GM12801 (cell line): ENCODE results near the gene MCFD2.

Source experiments
- TF ChIP-seq, protein P1 (sequence below): IDR thresholded peaks from one replicate; pipeline ENCODE4 v1.5.1; 2011; ENCODE audit warnings: control low read depth; ENCODE audit not compliant: insufficient read length; ENCODE audit errors: extremely low read depth

MCFD2 gene

DNA sequence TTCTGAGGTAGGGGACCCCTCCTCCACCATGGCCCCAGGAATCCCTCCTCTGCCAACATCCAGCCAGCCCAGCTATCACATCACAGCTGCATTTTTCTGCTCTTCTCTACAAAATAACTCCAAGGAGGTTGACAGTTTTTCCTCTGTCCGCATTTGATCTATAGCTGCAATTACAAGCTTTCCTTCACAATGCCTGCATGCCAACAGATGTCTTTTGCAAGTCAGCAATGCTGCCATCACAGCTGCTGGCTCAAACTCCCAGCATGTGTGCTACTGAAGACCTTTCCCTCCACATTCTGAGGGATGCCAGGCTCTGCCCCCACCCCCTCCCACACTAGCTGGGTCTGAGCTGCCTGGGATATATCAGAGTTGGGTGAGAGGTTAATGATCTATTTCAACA, 51.7 kb downstream of the MCFD2 start:
- TF ChIP-seq, protein P1, sequence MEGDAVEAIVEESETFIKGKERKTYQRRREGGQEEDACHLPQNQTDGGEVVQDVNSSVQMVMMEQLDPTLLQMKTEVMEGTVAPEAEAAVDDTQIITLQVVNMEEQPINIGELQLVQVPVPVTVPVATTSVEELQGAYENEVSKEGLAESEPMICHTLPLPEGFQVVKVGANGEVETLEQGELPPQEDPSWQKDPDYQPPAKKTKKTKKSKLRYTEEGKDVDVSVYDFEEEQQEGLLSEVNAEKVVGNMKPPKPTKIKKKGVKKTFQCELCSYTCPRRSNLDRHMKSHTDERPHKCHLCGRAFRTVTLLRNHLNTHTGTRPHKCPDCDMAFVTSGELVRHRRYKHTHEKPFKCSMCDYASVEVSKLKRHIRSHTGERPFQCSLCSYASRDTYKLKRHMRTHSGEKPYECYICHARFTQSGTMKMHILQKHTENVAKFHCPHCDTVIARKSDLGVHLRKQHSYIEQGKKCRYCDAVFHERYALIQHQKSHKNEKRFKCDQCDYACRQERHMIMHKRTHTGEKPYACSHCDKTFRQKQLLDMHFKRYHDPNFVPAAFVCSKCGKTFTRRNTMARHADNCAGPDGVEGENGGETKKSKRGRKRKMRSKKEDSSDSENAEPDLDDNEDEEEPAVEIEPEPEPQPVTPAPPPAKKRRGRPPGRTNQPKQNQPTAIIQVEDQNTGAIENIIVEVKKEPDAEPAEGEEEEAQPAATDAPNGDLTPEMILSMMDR, result no peak

DNA sequence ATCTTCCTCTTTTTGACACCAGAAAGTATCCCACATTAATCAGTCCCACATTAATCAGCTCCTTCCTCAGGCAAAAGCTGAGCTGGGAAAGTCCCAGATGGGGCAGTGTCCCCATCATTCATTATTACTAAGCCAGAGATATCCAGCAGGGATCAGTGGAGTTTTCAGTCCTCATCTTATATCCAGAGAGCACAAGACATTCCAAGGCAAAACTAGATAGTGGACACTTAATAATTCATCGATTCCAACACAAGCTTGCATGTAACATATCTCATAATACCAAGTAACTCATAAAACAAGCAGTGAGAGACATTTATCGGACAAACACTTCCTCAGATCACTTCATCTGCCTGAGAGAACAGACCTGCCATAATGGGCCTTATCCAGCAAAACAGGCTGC, 53.1 kb downstream of the MCFD2 start:
- TF ChIP-seq, protein P1, result no peak

DNA sequence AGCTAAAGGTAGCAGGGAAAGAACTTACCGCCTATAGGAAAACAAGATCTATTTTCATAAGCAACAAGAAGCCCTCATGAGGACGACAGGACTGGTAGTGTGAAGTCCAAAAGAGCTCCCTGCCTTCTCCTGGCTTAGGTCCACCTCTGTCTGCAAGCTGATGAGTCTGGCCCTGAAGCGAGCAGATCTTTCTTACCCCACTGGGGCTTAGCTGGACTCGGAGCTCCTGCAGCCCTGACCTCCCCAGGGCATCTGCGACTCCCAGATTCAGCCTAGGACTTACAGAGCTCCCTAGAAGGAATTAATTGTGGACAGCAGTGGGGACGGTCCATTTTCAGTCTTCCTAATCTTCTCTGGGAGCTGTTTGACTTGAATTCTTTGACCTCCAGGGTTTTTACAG, 53.7 kb downstream of the MCFD2 start:
- TF ChIP-seq, protein P1, result no peak

DNA sequence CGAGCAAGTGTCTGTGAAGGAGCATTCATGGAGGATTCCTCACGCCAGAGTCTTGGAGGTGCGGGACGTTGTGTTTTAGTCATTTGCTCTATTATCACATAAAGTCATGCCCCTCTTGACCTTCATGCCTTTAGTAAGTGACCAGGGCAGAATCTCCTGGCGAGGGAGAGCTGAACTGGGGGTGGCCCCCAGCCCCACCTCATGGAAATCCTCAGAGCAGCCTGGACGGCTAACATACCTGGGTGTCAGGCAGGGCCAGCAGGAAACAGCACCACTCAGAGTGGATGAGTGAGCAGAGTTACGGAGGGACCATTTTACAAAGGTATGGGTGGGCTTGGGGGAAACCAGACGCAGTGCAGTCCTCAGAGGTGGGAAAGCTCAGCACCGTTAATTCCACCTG, 56.1 kb downstream of the MCFD2 start:
- TF ChIP-seq, protein P1, result no peak

DNA sequence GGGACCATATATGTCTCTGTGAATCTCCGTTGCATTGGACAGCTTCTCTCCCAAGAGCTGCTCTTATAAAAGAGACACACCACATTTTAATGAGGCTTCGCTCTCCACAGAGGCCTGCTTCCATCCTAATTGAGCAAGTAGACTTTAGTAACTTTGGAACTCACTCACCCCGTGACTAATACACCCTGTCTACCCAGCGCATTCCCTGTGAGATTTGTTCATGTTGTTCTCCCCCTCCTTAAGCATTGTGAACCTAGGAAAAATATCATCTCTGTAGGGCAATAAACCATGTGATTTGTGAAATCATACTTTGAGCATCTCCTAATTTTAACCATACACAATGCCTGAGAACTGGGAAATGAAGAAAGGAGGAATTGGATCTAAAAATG, 56.9 kb downstream of the MCFD2 start:
- TF ChIP-seq, protein P1, result no peak

DNA sequence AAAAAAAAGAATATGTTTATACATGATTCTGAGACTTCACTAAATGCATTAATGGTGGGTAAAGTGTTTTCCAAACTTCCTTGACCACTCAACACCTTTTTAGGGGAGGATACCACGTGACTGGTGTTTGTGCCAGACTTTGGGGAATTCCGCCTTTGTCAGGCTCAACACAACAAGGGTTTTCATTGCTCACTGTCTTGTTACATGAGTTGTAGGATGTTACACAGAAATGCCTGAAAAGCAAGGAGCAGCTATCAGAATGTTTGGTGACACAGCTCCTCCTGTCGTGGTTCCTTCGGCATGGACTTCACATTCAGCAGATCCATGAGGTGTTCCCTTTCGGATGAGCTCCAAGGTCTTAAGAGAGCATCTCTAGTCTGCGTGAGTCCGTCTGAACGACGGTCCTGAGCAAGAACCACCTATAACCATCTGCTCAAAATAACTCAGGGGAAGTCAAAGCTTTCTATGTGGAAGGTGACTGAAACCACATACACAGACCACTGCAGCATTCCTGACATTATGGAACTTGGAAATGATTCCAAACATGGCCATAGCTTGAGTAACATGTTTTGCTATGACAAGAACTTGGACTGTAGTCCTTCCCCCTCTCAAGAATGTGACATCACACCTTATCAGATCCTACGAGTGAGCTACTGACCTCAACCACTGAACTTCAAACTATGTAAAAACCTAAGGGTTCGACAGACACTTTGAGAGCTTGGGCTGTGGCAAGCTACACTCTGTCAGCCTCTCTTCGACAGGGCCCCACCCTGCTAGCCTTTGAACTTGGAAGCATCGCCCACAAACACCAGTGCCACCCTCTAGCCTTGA, 57.5 kb downstream of the MCFD2 start:
- TF ChIP-seq, protein P1, result no peak

DNA sequence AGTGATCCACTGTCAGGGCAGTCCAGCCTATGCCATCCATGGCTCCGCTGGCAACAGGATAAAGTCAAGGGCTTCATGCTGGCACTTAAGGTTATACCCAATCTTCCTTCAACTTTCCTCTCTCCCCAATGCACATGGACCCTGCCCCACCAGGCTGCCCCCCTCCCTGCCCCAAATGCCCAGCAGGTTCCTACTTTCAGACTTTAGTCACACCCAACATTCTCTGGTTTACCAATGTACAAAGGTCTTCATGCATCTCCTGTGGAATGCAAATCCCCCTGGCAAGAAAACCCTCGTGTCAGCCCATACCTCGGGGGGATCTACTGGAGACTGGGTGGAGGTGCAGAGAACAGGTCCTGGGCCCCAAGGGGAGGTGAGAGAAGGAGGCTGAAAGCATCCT, 59.3 kb downstream of the MCFD2 start:
- TF ChIP-seq, protein P1, result no peak
